RWPE1 (cell line): ENCODE measurements around the gene FXR1.
"Not testable (repeated sequence)": the region's sequence is repeated elsewhere in the genome, so short reads cannot be mapped to it uniquely, and the experiment has no call there.

ENCODE experiments used
- CTCF ChIA-PET: fragments of 350-600 bp; sonication (Branson Sonifier 250); formaldehyde crosslinking; extraction: SDS; loops from one replicate; lab custom pipeline; 2021; lab: Yijun Ruan, JAX
- POLR2A ChIA-PET: fragments of 400-600 bp; formaldehyde crosslinking; extraction: SDS; loops from one replicate; lab custom pipeline; 2020; ENCODE audit warnings: antibody characterized with exemption; ENCODE audit not compliant: low non-redundant PET; lab: Yijun Ruan, JAX
- DNase-seq: peaks from one replicate; pipeline ENCODE4 v3.0.0; 2012; ENCODE audit warnings: low spot score
- H3K27ac ChIP-seq: fragments of 450-650 bp; 2 replicates; pipeline ENCODE4 v1.5.1; 2017
- CTCF ChIP-seq: fragments of 450-650 bp; conservative IDR thresholded peaks from 2 replicates; pipeline ENCODE4 v1.5.1; 2017; ENCODE audit warnings: low read depth, mild to moderate bottlenecking

FXR1 gene

GRCh38 chr3:180977498-180977897 lies 65.0 kb downstream of the FXR1 start:
- CTCF ChIA-PET: interaction anchor here (1.0 kb wide), 1 partner anchor 65 kb away, joined by 3 read pairs; the partner anchor contains the start of gene FXR1
- POLR2A ChIA-PET: interaction anchor here (0.7 kb wide), 1 partner anchor 241 kb away, joined by 4 read pairs; no protein-coding TSS in a partner anchor

GRCh38 chr3:180979961-180980360 lies 67.5 kb downstream of the FXR1 start:
- no peak for DNase-seq
- H3K27ac ChIP-seq: no peak overlapping the region
- TF ChIP-seq CTCF: no peak
- ChIA-PET CTCF (interaction anchor here (1.2 kb wide), 1 partner anchor 49 kb away, joined by 3 read pairs; no protein-coding TSS in a partner anchor), POLR2A (no interaction called here)

More at GRCh38 chr3:180977498-180977897, 65.0 kb downstream of the FXR1 start:
- no peak for TF ChIP-seq CTCF
- no peak overlapping the region for H3K27ac ChIP-seq
- no peak for DNase-seq

- TF ChIP-seq CTCF: no peak
- H3K27ac ChIP-seq: no peak overlapping the region
- CTCF ChIA-PET: interaction anchor here (0.6 kb wide), 1 partner anchor 12 kb away, joined by 3 read pairs; no protein-coding TSS in a partner anchor
- DNase-seq: no peak
- POLR2A ChIA-PET: no interaction called here
These were observed 68.1 kb downstream of the FXR1 start for GRCh38 chr3:180980611-180981010.

- ChIA-PET CTCF (no interaction called here), POLR2A (no interaction called here)
- no peak for DNase-seq
- H3K27ac ChIP-seq: no peak overlapping the region
- TF ChIP-seq CTCF: no peak
These were observed 69.4 kb downstream of the FXR1 start for GRCh38 chr3:180981912-180982311.

GRCh38 chr3:180983136-180983535 lies 70.7 kb downstream of the FXR1 start:
- no peak for TF ChIP-seq CTCF
- no peak for DNase-seq
- no peak overlapping the region for H3K27ac ChIP-seq
- ChIA-PET CTCF (no interaction called here), POLR2A (no interaction called here)

- H3K27ac ChIP-seq, POLR2A ChIA-PET, DNase-seq, CTCF ChIA-PET: not testable (repeated sequence)
These were observed 73.9 kb downstream of the FXR1 start for GRCh38 chr3:180986366-180986765.

GRCh38 chr3:180987344-180987743 lies 74.9 kb downstream of the FXR1 start:
- ChIA-PET POLR2A (no interaction called here), CTCF (no interaction called here)
- H3K27ac ChIP-seq: no peak overlapping the region
- no peak for DNase-seq
- TF ChIP-seq CTCF: no peak
